Type B pancreatic cell (in vitro differentiated cells): ENCODE measurements around the gene DPP6. TPM values are rescaled to one million over a fixed set of nuclear protein-coding genes. Genes with fewer than 3 reads are reported as not detected.

ENCODE experiments used
- DNase-seq: peaks from one replicate; pipeline ENCODE4 v3.0.0; 2021; ENCODE audit warnings: mixed read lengths; ENCODE audit not compliant: unreplicated experiment; ENCODE audit errors: extremely low spot score
- H3K27ac Mint-ChIP-seq: 2 replicates; pipeline ENCODE4 v1.8.0; 2021; ENCODE audit warnings: mild to moderate bottlenecking, mixed read lengths
- H3K27me3 Mint-ChIP-seq: 2 replicates; pipeline ENCODE4 v1.8.0; 2021; ENCODE audit warnings: mixed read lengths
- H3K36me3 Mint-ChIP-seq: 2 replicates; pipeline ENCODE4 v1.8.0; 2021; ENCODE audit warnings: mixed read lengths
- H3K4me1 Mint-ChIP-seq: one replicate; pipeline ENCODE4 v1.8.0; 2021; ENCODE audit warnings: mixed read lengths; ENCODE audit not compliant: unreplicated experiment
- H3K4me3 Mint-ChIP-seq: 2 replicates; pipeline ENCODE4 v1.8.0; 2021; ENCODE audit warnings: mild to moderate bottlenecking, mixed read lengths
- H3K9me3 Mint-ChIP-seq: 2 replicates; pipeline ENCODE4 v1.8.0; 2021; ENCODE audit warnings: mixed read lengths
- CTCF ChIP-seq: fragments of 200-600 bp; sonication (generic); conservative IDR thresholded peaks from 2 replicates; pipeline ENCODE4 v1.5.0; 2021; ENCODE audit warnings: antibody characterized with exemption, mild to moderate bottlenecking
- total RNA-seq: library from RNA; stranded (reverse); gene quantifications from 2 replicates; pipeline ENCODE4 v1.2.1, GENCODE V29; 2021; ENCODE audit warnings: low replicate concordance

The DPP6 gene
- total RNA-seq, 1 donor from 2014 or later = 4.1 TPM

GRCh38 chr7:154910125-154910524 lies 857.9 kb downstream of the DPP6 start:
- H3K4me1 Mint-ChIP-seq = no peaks in the 10 kb centered on the region
- no peaks in the 10 kb centered on the region for H3K36me3 Mint-ChIP-seq
- H3K9me3 Mint-ChIP-seq = peaks cover 10% of the 10 kb centered on the region
- H3K27ac Mint-ChIP-seq = no peak overlapping the region
- DNase-seq = no peak
- no peak overlapping the region for H3K4me3 Mint-ChIP-seq
- TF ChIP-seq CTCF = no peak
- H3K27me3 Mint-ChIP-seq = peaks cover 14% of the 10 kb centered on the region

GRCh38 chr7:154910977-154911376 lies 858.8 kb downstream of the DPP6 start:
- Mint-ChIP-seq H3K4me3 (no peak overlapping the region), H3K36me3 (no peaks in the 10 kb centered on the region), H3K9me3 (peaks cover 10% of the 10 kb centered on the region), H3K27ac (no peak overlapping the region), H3K4me1 (no peaks in the 10 kb centered on the region), H3K27me3 (peaks cover 14% of the 10 kb centered on the region)
- no peak for DNase-seq
- TF ChIP-seq CTCF = no peak

GRCh38 chr7:154911411-154911810 lies 859.2 kb downstream of the DPP6 start:
- H3K27me3 Mint-ChIP-seq = peaks cover 14% of the 10 kb centered on the region
- TF ChIP-seq CTCF = no peak
- DNase-seq = no peak
- H3K4me1 Mint-ChIP-seq = no peaks in the 10 kb centered on the region
- no peaks in the 10 kb centered on the region for H3K36me3 Mint-ChIP-seq
- no peak overlapping the region for H3K4me3 Mint-ChIP-seq
- H3K27ac Mint-ChIP-seq = no peak overlapping the region
- H3K9me3 Mint-ChIP-seq = peaks cover 10% of the 10 kb centered on the region

GRCh38 chr7:154911862-154912455 lies 859.8 kb downstream of the DPP6 start:
- Mint-ChIP-seq H3K27ac (no peak overlapping the region), H3K9me3 (peaks cover 10% of the 10 kb centered on the region), H3K4me1 (no peaks in the 10 kb centered on the region), H3K4me3 (no peak overlapping the region), H3K36me3 (no peaks in the 10 kb centered on the region), H3K27me3 (peaks cover 14% of the 10 kb centered on the region)
- DNase-seq = no peak
- no peak for TF ChIP-seq CTCF

GRCh38 chr7:154912871-154913637 lies 860.9 kb downstream of the DPP6 start:
- Mint-ChIP-seq H3K4me1 (no peaks in the 10 kb centered on the region), H3K4me3 (no peak overlapping the region), H3K36me3 (no peaks in the 10 kb centered on the region), H3K9me3 (peaks cover 10% of the 10 kb centered on the region), H3K27me3 (peaks cover 13% of the 10 kb centered on the region), H3K27ac (no peak overlapping the region)
- DNase-seq = no peak
- no peak for TF ChIP-seq CTCF
